HG03571 (cell line): ENCODE measurements around the gene CHL1.

Source experiments
- ATAC-seq: cut with Tn5 transposase; IDR thresholded peaks from one replicate; pipeline ENCODE4 v1.9.1; 2021; ENCODE audit not compliant: unreplicated experiment

The CHL1 gene

GRCh38 chr3:458124-458523 is 261.6 kb downstream of the CHL1 start:
- no peak for ATAC-seq

GRCh38 chr3:458653-459310 is 262.2 kb downstream of the CHL1 start:
- ATAC-seq, result no peak
